ENCODE results near the gene FAM131A. TPM values are rescaled to one million over a fixed set of nuclear protein-coding genes. Genes with fewer than 3 reads are reported as not detected.

FAM131A gene
- total RNA-seq, 1 experiment from 2014 or later: 14.4 TPM

DNA sequence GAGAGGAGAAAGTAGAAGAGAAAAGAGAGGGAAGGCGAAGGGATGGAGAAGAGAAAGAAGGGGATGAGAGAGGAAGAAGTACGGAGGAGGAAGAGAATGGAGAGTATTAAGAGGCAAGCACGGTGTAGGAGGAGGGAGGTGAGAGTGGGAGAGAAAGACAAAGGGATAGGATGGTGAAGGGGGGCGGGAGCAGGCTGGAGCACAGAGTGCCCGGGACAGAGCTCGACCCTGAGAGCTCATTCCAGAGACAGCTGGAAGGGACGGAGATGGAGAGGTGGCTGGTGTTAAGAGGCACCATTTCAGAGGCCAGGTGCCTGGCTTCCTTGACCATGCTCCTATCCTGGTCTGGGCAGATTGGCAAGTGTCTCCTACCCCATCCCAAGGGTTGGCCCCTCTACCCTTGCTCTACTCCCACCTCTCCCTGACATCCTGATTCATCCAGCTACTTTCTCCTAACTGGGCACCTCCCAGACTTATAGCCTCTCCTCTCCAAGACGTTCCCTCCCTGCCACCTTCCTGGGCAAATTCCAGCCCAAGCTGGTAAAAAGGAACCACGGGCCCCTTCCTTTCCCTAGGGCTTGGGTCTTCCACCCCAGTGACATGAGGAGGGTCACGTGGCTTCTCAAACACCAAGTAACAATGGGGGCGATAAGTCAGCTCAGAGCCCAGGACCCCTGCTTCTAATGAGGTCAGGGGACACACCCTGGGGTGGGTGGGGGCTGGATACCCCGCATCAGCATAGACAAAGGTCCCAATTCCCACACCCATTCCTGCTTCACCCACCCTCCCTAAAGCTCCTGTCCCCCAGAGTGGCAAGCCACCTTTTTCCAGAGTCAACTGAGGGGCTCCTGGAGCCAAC is 22.9 kb downstream of the FAM131A start:
- Mint-ChIP-seq H3K4me3 (peak overlapping the region; percentile 62 to 90), H3K36me3 (ENCODE audit: insufficient read depth in 1 of 3, low read depth in 3 of 3) (peaks cover 22 to 43% (median 38%) of the 10 kb centered on the region in 3 experiments; a peak in 6 of 7 replicates), H3K4me1 (peaks cover 23 to 26% of the 10 kb centered on the region in 2 experiments), H3K27me3 (ENCODE audit: low read depth) (peaks cover 8% of the 10 kb centered on the region), H3K27ac (peak overlapping the region in 1 of 3 experiments; percentile 15; a peak in 1 of 7 replicates), H3K9me3 (no peaks in the 10 kb centered on the region; a peak in 1 of 5 replicates)
- H3K4me1 ChIP-seq (ENCODE audit: insufficient read depth, low read length): peaks cover 2% of the 10 kb centered on the region; the same call in 1 of the 2 replicates
- H3K9me3 ChIP-seq (ENCODE audit: control insufficient read depth, low read depth, low read length): no peaks in the 10 kb centered on the region
- H4K20me1 ChIP-seq (ENCODE audit: control insufficient read depth, insufficient read depth, insufficient read length): peaks cover 2% of the 10 kb centered on the region
- H3K79me1 ChIP-seq (ENCODE audit: insufficient read depth, low read depth, low read length, poor library complexity, severe bottlenecking): no peaks in the 10 kb centered on the region
- no peak overlapping the region for H2BK5ac ChIP-seq (ENCODE audit: insufficient read length, low read length)
- H4K8ac ChIP-seq (replicated peaks; ENCODE audit: insufficient read length, low read depth, low read length): no peak overlapping the region
- no peak overlapping the region for H2BK12ac ChIP-seq (ENCODE audit: insufficient read length, low read depth, low read length)
- no peak overlapping the region for H2AFZ ChIP-seq (ENCODE audit: low read length)
- no peak overlapping the region for H3K23ac ChIP-seq (ENCODE audit: insufficient read length, low read depth, low read length)
- peak; percentile 20 for DNase-seq
- no peak overlapping the region for H3K4ac ChIP-seq (ENCODE audit: low read depth, low read length)
- H3K23me2 ChIP-seq (ENCODE audit: insufficient read length, low read depth, low read length, poor library complexity, severe bottlenecking): peaks cover 25% of the 10 kb centered on the region
- no peak overlapping the region for H4K91ac ChIP-seq (ENCODE audit: insufficient read length, low read depth, low read length)
- no peaks in the 10 kb centered on the region; the same call in 1 of the 2 replicates for H3K27me3 ChIP-seq (ENCODE audit: insufficient read depth, low read length)
- H3K14ac ChIP-seq (ENCODE audit: insufficient read depth, low read length): no peak overlapping the region
- H3K18ac ChIP-seq (ENCODE audit: insufficient read length, low read depth, low read length): no peak overlapping the region
- H2BK20ac ChIP-seq (ENCODE audit: low read depth, low read length, poor library complexity, severe bottlenecking): no peak overlapping the region
- no peak overlapping the region for H4K5ac ChIP-seq (ENCODE audit: insufficient read length, low read depth, low read length)
- no peak overlapping the region for H3K9ac ChIP-seq (ENCODE audit: extremely low read depth, insufficient read length, low read length)
- no peak overlapping the region for H2BK120ac ChIP-seq (ENCODE audit: low read depth, low read length, poor library complexity, severe bottlenecking)
- H2BK15ac ChIP-seq (ENCODE audit: low read depth, low read length): no peak overlapping the region
- no peak overlapping the region for H3K56ac ChIP-seq (ENCODE audit: insufficient read length, low read depth, low read length)
- H3T11ph ChIP-seq (ENCODE audit: low read length): no peak overlapping the region
- TF ChIP-seq, protein P1, sequence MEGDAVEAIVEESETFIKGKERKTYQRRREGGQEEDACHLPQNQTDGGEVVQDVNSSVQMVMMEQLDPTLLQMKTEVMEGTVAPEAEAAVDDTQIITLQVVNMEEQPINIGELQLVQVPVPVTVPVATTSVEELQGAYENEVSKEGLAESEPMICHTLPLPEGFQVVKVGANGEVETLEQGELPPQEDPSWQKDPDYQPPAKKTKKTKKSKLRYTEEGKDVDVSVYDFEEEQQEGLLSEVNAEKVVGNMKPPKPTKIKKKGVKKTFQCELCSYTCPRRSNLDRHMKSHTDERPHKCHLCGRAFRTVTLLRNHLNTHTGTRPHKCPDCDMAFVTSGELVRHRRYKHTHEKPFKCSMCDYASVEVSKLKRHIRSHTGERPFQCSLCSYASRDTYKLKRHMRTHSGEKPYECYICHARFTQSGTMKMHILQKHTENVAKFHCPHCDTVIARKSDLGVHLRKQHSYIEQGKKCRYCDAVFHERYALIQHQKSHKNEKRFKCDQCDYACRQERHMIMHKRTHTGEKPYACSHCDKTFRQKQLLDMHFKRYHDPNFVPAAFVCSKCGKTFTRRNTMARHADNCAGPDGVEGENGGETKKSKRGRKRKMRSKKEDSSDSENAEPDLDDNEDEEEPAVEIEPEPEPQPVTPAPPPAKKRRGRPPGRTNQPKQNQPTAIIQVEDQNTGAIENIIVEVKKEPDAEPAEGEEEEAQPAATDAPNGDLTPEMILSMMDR (conservative IDR thresholded peaks at IDR 0.05): no peak
- no peaks in the 10 kb centered on the region; the same call in 1 of the 2 replicates for H3K79me2 ChIP-seq (ENCODE audit: insufficient read depth, low read length)
- no peak overlapping the region for H3K27ac ChIP-seq (ENCODE audit: insufficient read length, low read depth, low read length)
- H2AK5ac ChIP-seq (ENCODE audit: insufficient read length, low read length): no peak overlapping the region
- 94% methylated on average over 2 of the region's 12 CpGs for WGBS (ENCODE audit: extremely low coverage, insufficient read length, low lambda C conversion rate)
- peak overlapping the region; percentile 70 for H3K4me2 ChIP-seq (ENCODE audit: insufficient read depth, insufficient read length, low read length)

Measured in H9 (cell line).